PC-9 (cell line): ENCODE results near the gene CELF2.

Experiments used
- EZH2 ChIP-seq: fragments of 200-600 bp; sonication (generic); IDR thresholded peaks from 2 replicates; pipeline ENCODE4 v1.8.0; 2017; ENCODE audit warnings: antibody characterized with exemption, low read depth
- TF ChIP-seq, protein P1 (sequence below): fragments of 200-600 bp; sonication (generic); conservative IDR thresholded peaks from 2 replicates; pipeline ENCODE4 v1.6.1; 2017; ENCODE audit warnings: mixed run types, antibody characterized with exemption, mild to moderate bottlenecking, moderate library complexity

DNA sequence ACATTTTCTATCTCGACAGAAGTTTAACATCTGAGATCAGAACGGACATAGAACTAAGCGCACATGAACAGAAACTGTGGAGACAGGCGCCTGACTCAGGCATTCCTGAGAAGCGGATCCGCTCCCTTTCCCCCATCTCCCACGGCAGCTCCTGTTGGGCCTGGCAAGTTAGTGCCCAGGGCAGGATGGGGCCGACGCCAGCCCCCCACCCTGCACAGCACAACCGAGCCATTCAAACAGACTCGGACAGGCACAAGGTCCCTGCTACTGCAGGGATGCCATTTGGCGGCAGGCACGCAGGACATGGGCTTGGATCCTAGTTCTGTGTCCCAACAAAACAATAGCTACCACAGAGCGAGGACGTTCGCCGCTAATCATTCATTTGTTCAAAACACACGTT is 322.0 kb downstream of the CELF2 start:
- no peak for TF ChIP-seq EZH2
- TF ChIP-seq, protein P1, sequence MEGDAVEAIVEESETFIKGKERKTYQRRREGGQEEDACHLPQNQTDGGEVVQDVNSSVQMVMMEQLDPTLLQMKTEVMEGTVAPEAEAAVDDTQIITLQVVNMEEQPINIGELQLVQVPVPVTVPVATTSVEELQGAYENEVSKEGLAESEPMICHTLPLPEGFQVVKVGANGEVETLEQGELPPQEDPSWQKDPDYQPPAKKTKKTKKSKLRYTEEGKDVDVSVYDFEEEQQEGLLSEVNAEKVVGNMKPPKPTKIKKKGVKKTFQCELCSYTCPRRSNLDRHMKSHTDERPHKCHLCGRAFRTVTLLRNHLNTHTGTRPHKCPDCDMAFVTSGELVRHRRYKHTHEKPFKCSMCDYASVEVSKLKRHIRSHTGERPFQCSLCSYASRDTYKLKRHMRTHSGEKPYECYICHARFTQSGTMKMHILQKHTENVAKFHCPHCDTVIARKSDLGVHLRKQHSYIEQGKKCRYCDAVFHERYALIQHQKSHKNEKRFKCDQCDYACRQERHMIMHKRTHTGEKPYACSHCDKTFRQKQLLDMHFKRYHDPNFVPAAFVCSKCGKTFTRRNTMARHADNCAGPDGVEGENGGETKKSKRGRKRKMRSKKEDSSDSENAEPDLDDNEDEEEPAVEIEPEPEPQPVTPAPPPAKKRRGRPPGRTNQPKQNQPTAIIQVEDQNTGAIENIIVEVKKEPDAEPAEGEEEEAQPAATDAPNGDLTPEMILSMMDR, result no peak
